GM12865 (cell line): ENCODE results near the gene RWDD1.

Source experiments
- DNase-seq: peaks from one replicate; pipeline ENCODE4 v3.0.0; 2010; ENCODE audit warnings: low read depth
- H3K4me3 ChIP-seq: 2 replicates; pipeline ENCODE4 v1.5.1; 2011; ENCODE audit warnings: mild to moderate bottlenecking, low read depth, low read length, control low read depth
- CTCF ChIP-seq: IDR thresholded peaks from 2 replicates; pipeline ENCODE4 v1.5.1; 2011; ENCODE audit warnings: low read length, control low read depth, low read depth, inconsistent platforms; ENCODE audit not compliant: insufficient read depth; ENCODE audit errors: missing control alignments

Gene RWDD1

GRCh38 chr6:116577486-116577885 is 6.2 kb downstream of the RWDD1 start:
- no peak overlapping the region for H3K4me3 ChIP-seq
- no peak for DNase-seq
- no peak for TF ChIP-seq CTCF

GRCh38 chr6:116578335-116578734 is 7.0 kb downstream of the RWDD1 start:
- no peak for DNase-seq

GRCh38 chr6:116579143-116579542 is 7.8 kb downstream of the RWDD1 start:
- DNase-seq, result no peak
- no peak for TF ChIP-seq CTCF
- no peak overlapping the region for H3K4me3 ChIP-seq

More at GRCh38 chr6:116578335-116578734, 7.0 kb downstream of the RWDD1 start:
- no peak for TF ChIP-seq CTCF
- no peak overlapping the region for H3K4me3 ChIP-seq

GRCh38 chr6:116580198-116580597 is 8.9 kb downstream of the RWDD1 start:
- H3K4me3 ChIP-seq, result no peak overlapping the region
- TF ChIP-seq CTCF, result no peak
- no peak for DNase-seq

- H3K4me3 ChIP-seq, result no peak overlapping the region
- no peak for TF ChIP-seq CTCF
- DNase-seq, result no peak
Observed at GRCh38 chr6:116586276-116586675, 15.0 kb downstream of the RWDD1 start.

GRCh38 chr6:116586738-116587137 is 15.4 kb downstream of the RWDD1 start:
- DNase-seq, result no peak
- no peak for TF ChIP-seq CTCF
- no peak overlapping the region for H3K4me3 ChIP-seq

- DNase-seq, result no peak
- no peak for TF ChIP-seq CTCF
- H3K4me3 ChIP-seq, result no peak overlapping the region
Observed at GRCh38 chr6:116595247-116595646, 23.9 kb downstream of the RWDD1 start.
